GM21390 (cell line): ENCODE data around the gene FOXD4L5.
"Not testable (repeated sequence)": the region's sequence is repeated elsewhere in the genome, so short reads cannot be mapped to it uniquely, and the experiment has no call there.

ENCODE experiments used
- ATAC-seq: cut with Tn5 transposase; IDR thresholded peaks from one replicate; pipeline ENCODE4 v1.9.1; 2021; ENCODE audit not compliant: unreplicated experiment

FOXD4L5 gene

DNA sequence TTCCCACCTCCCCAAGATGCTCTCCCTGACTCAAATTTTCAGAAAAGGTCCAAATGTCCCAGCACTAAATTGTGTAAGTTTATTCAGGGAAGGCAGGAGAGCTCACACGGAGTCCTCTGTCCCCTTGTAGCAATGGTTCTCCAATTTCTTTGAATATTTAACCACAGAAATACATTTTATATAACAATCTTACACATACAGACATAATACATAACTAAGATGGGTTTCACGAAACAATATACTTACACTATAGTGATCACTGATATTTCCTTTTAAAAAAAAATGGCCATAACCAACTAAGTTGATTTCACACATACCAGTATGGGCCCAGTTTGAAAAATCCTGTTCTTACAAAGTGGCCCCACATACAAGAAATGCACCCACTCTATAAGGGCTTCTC is at the start of gene FOXD4L5:
TSS of gene FOXD4L5 (minus strand) at position 101 of the 400 bp plus-strand sequence. CDS start 832 bp downstream, outside the sequence.
- not testable (repeated sequence) for ATAC-seq

DNA sequence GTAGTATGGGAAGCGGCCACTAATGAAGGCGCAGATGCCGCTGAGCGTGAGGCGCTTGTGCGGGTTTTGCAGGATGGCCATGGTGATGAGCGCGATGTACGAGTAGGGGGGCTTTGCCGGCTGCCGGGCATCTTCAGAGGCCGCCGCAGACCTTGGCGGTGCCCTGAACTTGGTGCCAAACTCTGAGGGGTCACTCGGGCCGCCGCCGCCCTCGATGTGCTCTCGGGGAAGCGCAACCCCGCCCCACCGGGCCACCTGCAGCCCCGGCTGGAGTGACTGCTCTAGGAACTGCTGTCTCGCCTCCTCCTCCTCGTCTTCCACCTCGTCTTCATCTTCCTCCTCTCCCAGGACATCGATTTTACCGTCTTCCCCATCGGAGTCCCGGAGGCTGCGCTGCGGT is 1.1 kb downstream of the FOXD4L5 start:
- ATAC-seq, result not testable (repeated sequence)

- ATAC-seq, result not testable (repeated sequence)
Observed at GRCh38 chr9:65282976-65283375, 2.0 kb downstream of the FOXD4L5 start.
